H9 (cell line): ENCODE data around the gene DIP2C. TPM values are rescaled to one million over a fixed set of nuclear protein-coding genes. Genes with fewer than 3 reads are reported as not detected.

Experiments used
- DNase-seq: peaks from one replicate; pipeline ENCODE4 v3.0.0-alpha.2; 2017
- H2AFZ ChIP-seq: one replicate; pipeline ENCODE4 v1.6.1; 2013; ENCODE audit warnings: mild to moderate bottlenecking, low read length, control low read depth, moderate library complexity
- H2AK5ac ChIP-seq: 2 replicates; pipeline ENCODE4 v1.6.1; 2013; ENCODE audit warnings: low read length, control low read depth, mixed read lengths; ENCODE audit not compliant: insufficient read length
- H2BK120ac ChIP-seq: one replicate; pipeline ENCODE4 v1.6.1; 2013; ENCODE audit warnings: low read depth, mild to moderate bottlenecking, low read length, control low read depth, inconsistent platforms; ENCODE audit not compliant: poor library complexity, severe bottlenecking
- H2BK12ac ChIP-seq: 2 replicates; pipeline ENCODE4 v1.6.1; 2013; ENCODE audit warnings: low read length, control low read depth, mixed read lengths, low read depth; ENCODE audit not compliant: insufficient read length
- H2BK15ac ChIP-seq: 2 replicates; pipeline ENCODE4 v1.6.1; 2013; ENCODE audit warnings: low read depth, low read length, control low read depth
- H2BK20ac ChIP-seq: one replicate; pipeline ENCODE4 v1.6.1; 2013; ENCODE audit warnings: low read depth, mild to moderate bottlenecking, low read length, control low read depth, inconsistent platforms; ENCODE audit not compliant: poor library complexity, severe bottlenecking
- H2BK5ac ChIP-seq: 2 replicates; pipeline ENCODE4 v1.6.1; 2013; ENCODE audit warnings: low read length, control low read depth, mixed read lengths; ENCODE audit not compliant: insufficient read length
- H3K14ac ChIP-seq: 2 replicates; pipeline ENCODE4 v1.6.1; 2013; ENCODE audit warnings: low read length, control low read depth; ENCODE audit not compliant: insufficient read depth
- H3K18ac ChIP-seq: 2 replicates; pipeline ENCODE4 v1.6.1; 2013; ENCODE audit warnings: low read depth, mild to moderate bottlenecking, mixed read lengths, low read length, control low read depth; ENCODE audit not compliant: insufficient read length
- H3K23ac ChIP-seq: 2 replicates; pipeline ENCODE4 v1.6.1; 2013; ENCODE audit warnings: low read length, control low read depth, mixed read lengths, low read depth; ENCODE audit not compliant: insufficient read length
- H3K23me2 ChIP-seq: 2 replicates; pipeline ENCODE4 v1.6.1; 2013; ENCODE audit warnings: low read depth, mild to moderate bottlenecking, mixed read lengths, low read length, control low read depth; ENCODE audit not compliant: insufficient read length, poor library complexity, severe bottlenecking
- H3K27ac ChIP-seq: 2 replicates; pipeline ENCODE4 v1.5.1; 2013; ENCODE audit warnings: low read length, control low read depth, mixed read lengths, low read depth; ENCODE audit not compliant: insufficient read length
- H3K27me3 ChIP-seq: 2 replicates; pipeline ENCODE4 v1.6.1; 2013; ENCODE audit warnings: low read length, control low read depth, inconsistent platforms; ENCODE audit not compliant: insufficient read depth
- H3K4ac ChIP-seq: 2 replicates; pipeline ENCODE4 v1.6.1; 2013; ENCODE audit warnings: low read depth, mild to moderate bottlenecking, control low read depth, inconsistent platforms, low read length, moderate library complexity
- H3K4me1 ChIP-seq: 2 replicates; pipeline ENCODE4 v1.6.1; 2013; ENCODE audit warnings: low read length, control low read depth, inconsistent platforms; ENCODE audit not compliant: insufficient read depth
- H3K4me2 ChIP-seq: 2 replicates; pipeline ENCODE4 v1.6.1; 2013; ENCODE audit warnings: low read length, control low read depth, mixed read lengths; ENCODE audit not compliant: insufficient read length, insufficient read depth
- H3K56ac ChIP-seq: 2 replicates; pipeline ENCODE4 v1.6.1; 2013; ENCODE audit warnings: low read depth, mild to moderate bottlenecking, mixed read lengths, low read length, control low read depth; ENCODE audit not compliant: insufficient read length
- H3K79me1 ChIP-seq: 2 replicates; pipeline ENCODE4 v1.6.1; 2013; ENCODE audit warnings: low read depth, mild to moderate bottlenecking, moderate library complexity, low read length, control low read depth, inconsistent platforms; ENCODE audit not compliant: insufficient read depth, poor library complexity, severe bottlenecking
- H3K79me2 ChIP-seq: 2 replicates; pipeline ENCODE4 v1.6.1; 2013; ENCODE audit warnings: low read length, control low read depth, inconsistent platforms; ENCODE audit not compliant: insufficient read depth
- H3K9ac ChIP-seq: 2 replicates; pipeline ENCODE4 v1.6.1; 2013; ENCODE audit warnings: low read length, control low read depth, mixed read lengths; ENCODE audit not compliant: insufficient read length; ENCODE audit errors: extremely low read depth
- H3K9me3 ChIP-seq: one replicate; pipeline ENCODE4 v1.6.1; 2013; ENCODE audit warnings: low read depth, low read length, inconsistent platforms; ENCODE audit not compliant: control insufficient read depth
- H3T11ph ChIP-seq: one replicate; pipeline ENCODE4 v1.6.1; 2013; ENCODE audit warnings: mild to moderate bottlenecking, low read length, control low read depth, inconsistent platforms
- H4K20me1 ChIP-seq: one replicate; pipeline ENCODE4 v1.6.1; 2013; ENCODE audit not compliant: control insufficient read depth, insufficient read length, insufficient read depth
- H4K5ac ChIP-seq: 2 replicates; pipeline ENCODE4 v1.6.1; 2013; ENCODE audit warnings: low read depth, mild to moderate bottlenecking, mixed read lengths, low read length, control low read depth; ENCODE audit not compliant: insufficient read length
- H4K8ac ChIP-seq: replicated peaks from 2 replicates; pipeline ENCODE4 v1.6.1; 2013; ENCODE audit warnings: low read length, control low read depth, mixed read lengths, low read depth; ENCODE audit not compliant: insufficient read length
- H4K91ac ChIP-seq: 2 replicates; pipeline ENCODE4 v1.6.1; 2013; ENCODE audit warnings: low read depth, mild to moderate bottlenecking, moderate library complexity, mixed read lengths, low read length, control low read depth; ENCODE audit not compliant: insufficient read length
- H3K27ac Mint-ChIP-seq, 3 experiments: 2 replicates in 2 of 3; 3 replicates in 1 of 3; pipeline ENCODE4 v1.8.0; 2020 to 2021; ENCODE audit warnings: mixed read lengths in 3 of 3, mild to moderate bottlenecking in 1 of 3, moderate library complexity in 1 of 3
- H3K27me3 Mint-ChIP-seq: 2 replicates; pipeline ENCODE4 v1.8.0; 2021; ENCODE audit warnings: low read depth, mild to moderate bottlenecking, moderate library complexity, mixed read lengths
- H3K36me3 Mint-ChIP-seq, 3 experiments: 2 replicates in 2 of 3; 3 replicates in 1 of 3; pipeline ENCODE4 v1.8.0; 2020 to 2021; ENCODE audit warnings: low read depth in 3 of 3, mixed read lengths in 3 of 3; ENCODE audit not compliant: insufficient read depth in 1 of 3
- H3K4me1 Mint-ChIP-seq, 2 experiments: 2 replicates each; pipeline ENCODE4 v1.8.0; 2020; ENCODE audit warnings: mixed read lengths in 2 of 2
- H3K4me3 Mint-ChIP-seq, 2 experiments: 2 replicates in 1 of 2; 3 replicates in 1 of 2; pipeline ENCODE4 v1.8.0; 2020 to 2021; ENCODE audit warnings: mild to moderate bottlenecking in 2 of 2, mixed read lengths in 2 of 2, moderate library complexity in 1 of 2
- H3K9me3 Mint-ChIP-seq, 2 experiments: 2 replicates in 1 of 2; 3 replicates in 1 of 2; pipeline ENCODE4 v1.8.0; 2020; ENCODE audit warnings: mild to moderate bottlenecking in 2 of 2, mixed read lengths in 2 of 2, moderate library complexity in 1 of 2
- WGBS: extraction: QIAGEN DNeasy Blood & Tissue Kit; methylation state at CpG from one replicate; pipeline ENCODE4 v1.1.7; 2013; ENCODE audit warnings: missing lambda C conversion rate, low lambda C conversion rate, mixed read lengths; ENCODE audit not compliant: insufficient read length; ENCODE audit errors: extremely low coverage; 5-methylcytosine and 5-hydroxymethylcytosine counted together
- total RNA-seq: library from RNA; stranded (reverse); gene quantifications from 2 replicates; pipeline ENCODE4 v1.2.1, GENCODE V29; 2021
- TF ChIP-seq, protein P1 (sequence below): fragments of 200-600 bp; sonication (generic); conservative IDR thresholded peaks from 3 replicates; pipeline ENCODE4 v1.8.0; 2021; ENCODE audit warnings: antibody characterized with exemption, mild to moderate bottlenecking

The DIP2C gene
- total RNA-seq, 1 experiment from 2014 or later = 7.9 TPM

DNA sequence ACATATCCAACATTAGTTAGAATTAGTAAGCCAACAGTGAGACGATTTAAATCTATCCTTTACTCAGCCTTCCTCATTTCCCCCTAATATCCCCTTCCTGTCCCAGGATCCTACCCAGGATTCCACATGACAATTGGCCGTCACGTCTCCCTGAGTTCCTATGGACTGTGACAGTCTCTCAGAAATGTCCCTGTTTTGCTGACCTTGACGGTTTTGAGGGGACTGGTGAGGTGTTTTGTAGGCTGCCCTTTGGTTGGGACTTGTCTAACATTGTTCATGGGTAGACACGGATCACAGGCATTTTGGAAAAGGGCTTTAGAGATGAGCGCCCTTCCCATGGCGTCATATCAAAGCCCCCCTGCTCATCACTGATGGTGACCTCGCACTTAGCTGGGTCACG lies 391.4 kb downstream of the DIP2C start:
- no peak overlapping the region for H2BK120ac ChIP-seq
- Mint-ChIP-seq H3K27ac (no peak overlapping the region; a peak in 1 of 7 replicates), H3K4me3 (no peak overlapping the region), H3K27me3 (no peaks in the 10 kb centered on the region), H3K36me3 (peaks cover 0 to 9% (median 7%) of the 10 kb centered on the region in 3 experiments; a peak in 3 of 7 replicates), H3K4me1 (peaks cover 0 to 2% of the 10 kb centered on the region in 2 experiments; a peak in 1 of 4 replicates), H3K9me3 (peaks cover 0 to 2% of the 10 kb centered on the region in 2 experiments; a peak in 1 of 5 replicates)
- no peak for DNase-seq
- no peak overlapping the region for H3K4ac ChIP-seq
- H3K4me1 ChIP-seq = no peaks in the 10 kb centered on the region
- no peak overlapping the region for H2AK5ac ChIP-seq
- H2BK15ac ChIP-seq = no peak overlapping the region
- no peak overlapping the region for H2BK5ac ChIP-seq
- H3K27ac ChIP-seq = no peak overlapping the region
- H3K4me2 ChIP-seq = no peak overlapping the region
- no peak overlapping the region for H2AFZ ChIP-seq
- no peak overlapping the region for H3K56ac ChIP-seq
- H3K9ac ChIP-seq = no peak overlapping the region
- H3K14ac ChIP-seq = no peak overlapping the region
- H3K27me3 ChIP-seq = no peaks in the 10 kb centered on the region; the same call in 1 of the 2 replicates
- H3K18ac ChIP-seq = no peak overlapping the region
- no peak overlapping the region for H2BK12ac ChIP-seq
- TF ChIP-seq, protein P1, sequence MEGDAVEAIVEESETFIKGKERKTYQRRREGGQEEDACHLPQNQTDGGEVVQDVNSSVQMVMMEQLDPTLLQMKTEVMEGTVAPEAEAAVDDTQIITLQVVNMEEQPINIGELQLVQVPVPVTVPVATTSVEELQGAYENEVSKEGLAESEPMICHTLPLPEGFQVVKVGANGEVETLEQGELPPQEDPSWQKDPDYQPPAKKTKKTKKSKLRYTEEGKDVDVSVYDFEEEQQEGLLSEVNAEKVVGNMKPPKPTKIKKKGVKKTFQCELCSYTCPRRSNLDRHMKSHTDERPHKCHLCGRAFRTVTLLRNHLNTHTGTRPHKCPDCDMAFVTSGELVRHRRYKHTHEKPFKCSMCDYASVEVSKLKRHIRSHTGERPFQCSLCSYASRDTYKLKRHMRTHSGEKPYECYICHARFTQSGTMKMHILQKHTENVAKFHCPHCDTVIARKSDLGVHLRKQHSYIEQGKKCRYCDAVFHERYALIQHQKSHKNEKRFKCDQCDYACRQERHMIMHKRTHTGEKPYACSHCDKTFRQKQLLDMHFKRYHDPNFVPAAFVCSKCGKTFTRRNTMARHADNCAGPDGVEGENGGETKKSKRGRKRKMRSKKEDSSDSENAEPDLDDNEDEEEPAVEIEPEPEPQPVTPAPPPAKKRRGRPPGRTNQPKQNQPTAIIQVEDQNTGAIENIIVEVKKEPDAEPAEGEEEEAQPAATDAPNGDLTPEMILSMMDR = no peak
- H4K91ac ChIP-seq = no peak overlapping the region
- no peaks in the 10 kb centered on the region for H3K9me3 ChIP-seq
- no peak overlapping the region for H4K8ac ChIP-seq
- no peaks in the 10 kb centered on the region for H3K79me1 ChIP-seq
- no peaks in the 10 kb centered on the region for H3K23me2 ChIP-seq
- H2BK20ac ChIP-seq = no peak overlapping the region
- H3K23ac ChIP-seq = no peak overlapping the region
- H3K79me2 ChIP-seq = no peaks in the 10 kb centered on the region
- no peaks in the 10 kb centered on the region for H4K20me1 ChIP-seq
- H3T11ph ChIP-seq = no peak overlapping the region
- WGBS = no CpG with 5 or more reads among the region's 9 CpGs
- no peak overlapping the region for H4K5ac ChIP-seq
